CD8-positive, alpha-beta memory T cell (primary cell): ENCODE results near the gene FMNL2. TPM values are rescaled to one million over a fixed set of nuclear protein-coding genes. Genes with fewer than 3 reads are reported as not detected.

Experiments used
- CTCF ChIA-PET: fragments of 350-600 bp; sonication (Branson Sonifier 250); formaldehyde crosslinking; loops from one replicate; lab custom pipeline; 2021; ENCODE audit warnings: antibody characterized with exemption; lab: Charles Lee
- POLR2A ChIA-PET: fragments of 350-600 bp; sonication (Branson Sonifier 250); formaldehyde crosslinking; loops from one replicate; lab custom pipeline; 2021; ENCODE audit warnings: antibody characterized with exemption; lab: Charles Lee
- DNase-seq, 5 donors: peaks; one replicate each; pipeline versions ENCODE4 v3.0.0 to v3.0.0-alpha.2; 2020 to 2022; ENCODE audit warnings: mixed read lengths in 1 of 5
- H3K27ac ChIP-seq: one replicate; pipeline ENCODE4 v1.7.0; 2013; ENCODE audit warnings: low read depth, mild to moderate bottlenecking, low read length, moderate library complexity
- H3K27me3 ChIP-seq: 2 replicates; pipeline ENCODE4 v1.7.0; 2013; ENCODE audit warnings: low read length, mild to moderate bottlenecking; ENCODE audit not compliant: insufficient read depth, poor library complexity, severe bottlenecking
- H3K36me3 ChIP-seq: 2 replicates; pipeline ENCODE4 v1.7.0; 2013; ENCODE audit warnings: mild to moderate bottlenecking, low read length, moderate library complexity; ENCODE audit not compliant: insufficient read depth
- H3K4me1 ChIP-seq: 2 replicates; pipeline ENCODE4 v1.7.0; 2013; ENCODE audit warnings: mild to moderate bottlenecking, low read length, moderate library complexity; ENCODE audit not compliant: insufficient read depth
- H3K4me3 ChIP-seq: 2 replicates; pipeline ENCODE4 v1.7.0; 2013; ENCODE audit warnings: mild to moderate bottlenecking, low read length
- H3K9me3 ChIP-seq: 2 replicates; pipeline ENCODE4 v1.7.0; 2013; ENCODE audit warnings: mild to moderate bottlenecking, low read length
- H3K27ac Mint-ChIP-seq, 8 donors: one replicate each; pipeline ENCODE4 v1.8.0; 2020 to 2021; ENCODE audit warnings: mixed read lengths in 8 of 8, mild to moderate bottlenecking in 6 of 8, inconsistent platforms in 3 of 8, moderate library complexity in 3 of 8
- H3K27me3 Mint-ChIP-seq, 2 donors: one replicate each; pipeline ENCODE4 v1.8.0; 2020 to 2021; ENCODE audit warnings: mixed read lengths in 2 of 2, mild to moderate bottlenecking in 1 of 2, moderate library complexity in 1 of 2
- H3K36me3 Mint-ChIP-seq, 3 donors: one replicate each; pipeline ENCODE4 v1.8.0; 2020 to 2021; ENCODE audit warnings: mixed read lengths in 3 of 3, inconsistent platforms in 1 of 3, mild to moderate bottlenecking in 1 of 3
- H3K4me1 Mint-ChIP-seq, 3 donors: one replicate each; pipeline ENCODE4 v1.8.0; 2020 to 2021; ENCODE audit warnings: mixed read lengths in 3 of 3, inconsistent platforms in 1 of 3, mild to moderate bottlenecking in 1 of 3
- H3K4me3 Mint-ChIP-seq, 7 donors: one replicate each; pipeline ENCODE4 v1.8.0; 2020 to 2021; ENCODE audit warnings: mixed read lengths in 7 of 7, mild to moderate bottlenecking in 6 of 7, moderate library complexity in 4 of 7, inconsistent platforms in 2 of 7
- H3K9me3 Mint-ChIP-seq, 5 donors: one replicate each; pipeline ENCODE4 v1.8.0; 2020 to 2022; ENCODE audit warnings: mixed read lengths in 5 of 5, mild to moderate bottlenecking in 3 of 5, moderate library complexity in 2 of 5, inconsistent platforms in 1 of 5
- polyA plus RNA-seq: library from polyadenylated mRNA; unstranded; fragments of 300-500 nt; fragmentation: Illumina TruSeq; gene quantifications from one replicate; pipeline ENCODE4 v1.2.3, GENCODE V29; 2021
- total RNA-seq, 2 experiments: library from RNA; stranded (reverse); gene quantifications; one replicate each; pipeline ENCODE4 v1.2.3, GENCODE V29; 2021

Gene FMNL2
- total RNA-seq (under 1 TPM; 0.58 to 0.59 TPM), polyA plus RNA-seq (0.05 TPM)

GRCh38 chr2:152335016-152335725, at the start of gene FMNL2:
Gene FMNL2, plus strand, starts transcription at chr2:152335174.
- Mint-ChIP-seq H3K27me3 (peaks cover 25 to 66% of the 10 kb centered on the region in 2 donors), H3K36me3 (no peaks in the 10 kb centered on the region), H3K27ac (no peak within 1 kb of the TSS), H3K4me3 (peak within 1 kb of the TSS; percentile 63 to 89 (median 71)), H3K9me3 (no peaks in the 10 kb centered on the region), H3K4me1 (peaks cover 4 to 20% (median 9%) of the 10 kb centered on the region in 3 donors)
- CTCF ChIA-PET: no interaction called here
- no peaks in the 10 kb centered on the region for H3K4me1 ChIP-seq
- H3K36me3 ChIP-seq: no peaks in the 10 kb centered on the region
- DNase-seq: peak in 2 of 5 donors; percentile 2 to 11
- peaks cover 12% of the 10 kb centered on the region for H3K27me3 ChIP-seq
- H3K4me3 ChIP-seq: peak within 1 kb of the TSS; percentile 34
- no peak within 1 kb of the TSS for H3K27ac ChIP-seq
- no peaks in the 10 kb centered on the region for H3K9me3 ChIP-seq
- POLR2A ChIA-PET: no interaction called here

GRCh38 chr2:152292991-152293390, 42.0 kb upstream of the FMNL2 start:
- H3K36me3 ChIP-seq: no peaks in the 10 kb centered on the region
- Mint-ChIP-seq H3K27ac (no peak overlapping the region), H3K36me3 (no peaks in the 10 kb centered on the region), H3K4me1 (no peaks in the 10 kb centered on the region), H3K4me3 (no peak overlapping the region), H3K27me3 (peaks cover 0 to 4% of the 10 kb centered on the region in 2 donors), H3K9me3 (no peaks in the 10 kb centered on the region)
- CTCF ChIA-PET: no interaction called here
- POLR2A ChIA-PET: no interaction called here
- no peak overlapping the region for H3K27ac ChIP-seq
- H3K27me3 ChIP-seq: no peaks in the 10 kb centered on the region
- no peaks in the 10 kb centered on the region for H3K9me3 ChIP-seq
- no peaks in the 10 kb centered on the region for H3K4me1 ChIP-seq
- H3K4me3 ChIP-seq: no peak overlapping the region
- no peak for DNase-seq

GRCh38 chr2:152297715-152298114, 37.3 kb upstream of the FMNL2 start:
- no peaks in the 10 kb centered on the region for H3K9me3 ChIP-seq
- Mint-ChIP-seq H3K4me3 (no peak overlapping the region), H3K9me3 (no peaks in the 10 kb centered on the region), H3K27me3 (peaks cover 11 to 23% of the 10 kb centered on the region in 2 donors), H3K36me3 (no peaks in the 10 kb centered on the region), H3K4me1 (no peaks in the 10 kb centered on the region), H3K27ac (peak overlapping the region in 1 of 8 donors; percentile 8)
- ChIA-PET CTCF (no interaction called here), POLR2A (no interaction called here)
- H3K27ac ChIP-seq: no peak overlapping the region
- no peaks in the 10 kb centered on the region for H3K27me3 ChIP-seq
- H3K4me3 ChIP-seq: no peak overlapping the region
- no peaks in the 10 kb centered on the region for H3K4me1 ChIP-seq
- H3K36me3 ChIP-seq: no peaks in the 10 kb centered on the region
- no peak for DNase-seq

- no peak overlapping the region for H3K4me3 ChIP-seq
- no peaks in the 10 kb centered on the region for H3K4me1 Mint-ChIP-seq
Observed at GRCh38 chr2:152298754-152299153, 36.2 kb upstream of the FMNL2 start.

GRCh38 chr2:152301131-152301530, 33.8 kb upstream of the FMNL2 start:
- H3K4me3 Mint-ChIP-seq: no peak overlapping the region
- no peak overlapping the region for H3K4me3 ChIP-seq
- H3K9me3 Mint-ChIP-seq: no peaks in the 10 kb centered on the region
- peaks cover 12 to 23% of the 10 kb centered on the region in 2 donors for H3K27me3 Mint-ChIP-seq
- no peak overlapping the region for H3K27ac ChIP-seq
- H3K9me3 ChIP-seq: no peaks in the 10 kb centered on the region
- POLR2A ChIA-PET: no interaction called here
- CTCF ChIA-PET: no interaction called here
- no peak for DNase-seq
- H3K4me1 Mint-ChIP-seq: no peaks in the 10 kb centered on the region
- no peaks in the 10 kb centered on the region for H3K4me1 ChIP-seq
- no peaks in the 10 kb centered on the region for H3K36me3 Mint-ChIP-seq
- peak overlapping the region in 1 of 8 donors; percentile 63 for H3K27ac Mint-ChIP-seq
- H3K27me3 ChIP-seq: no peaks in the 10 kb centered on the region
- no peaks in the 10 kb centered on the region for H3K36me3 ChIP-seq

More at GRCh38 chr2:152298754-152299153, 36.2 kb upstream of the FMNL2 start:
- Histone ChIP-seq H3K4me1 (no peaks in the 10 kb centered on the region), H3K36me3 (no peaks in the 10 kb centered on the region), H3K27me3 (no peaks in the 10 kb centered on the region), H3K9me3 (no peaks in the 10 kb centered on the region), H3K27ac (no peak overlapping the region)
- Mint-ChIP-seq H3K36me3 (no peaks in the 10 kb centered on the region), H3K27me3 (peaks cover 12 to 27% of the 10 kb centered on the region in 2 donors), H3K4me3 (no peak overlapping the region), H3K9me3 (no peaks in the 10 kb centered on the region), H3K27ac (no peak overlapping the region)
- DNase-seq: no peak
- ChIA-PET CTCF (no interaction called here), POLR2A (no interaction called here)

- no peaks in the 10 kb centered on the region for H3K36me3 Mint-ChIP-seq
- H3K9me3 Mint-ChIP-seq: no peaks in the 10 kb centered on the region
- H3K36me3 ChIP-seq: no peaks in the 10 kb centered on the region
- DNase-seq: no peak
- H3K4me3 Mint-ChIP-seq: no peak overlapping the region
- ChIA-PET POLR2A (no interaction called here), CTCF (no interaction called here)
- H3K9me3 ChIP-seq: no peaks in the 10 kb centered on the region
- H3K27me3 Mint-ChIP-seq: peaks cover 12 to 23% of the 10 kb centered on the region in 2 donors
- H3K4me1 Mint-ChIP-seq: no peaks in the 10 kb centered on the region
- no peaks in the 10 kb centered on the region for H3K27me3 ChIP-seq
- no peaks in the 10 kb centered on the region for H3K4me1 ChIP-seq
- no peak overlapping the region for H3K27ac ChIP-seq
- H3K4me3 ChIP-seq: no peak overlapping the region
- no peak overlapping the region for H3K27ac Mint-ChIP-seq
Observed at GRCh38 chr2:152303951-152304350, 31.0 kb upstream of the FMNL2 start.

- Mint-ChIP-seq H3K27ac (no peak overlapping the region), H3K9me3 (no peaks in the 10 kb centered on the region), H3K27me3 (peaks cover 12 to 18% of the 10 kb centered on the region in 2 donors), H3K4me1 (no peaks in the 10 kb centered on the region), H3K36me3 (no peaks in the 10 kb centered on the region), H3K4me3 (no peak overlapping the region)
- POLR2A ChIA-PET: no interaction called here
- DNase-seq: no peak
- H3K4me3 ChIP-seq: no peak overlapping the region
- H3K27ac ChIP-seq: no peak overlapping the region
- CTCF ChIA-PET: no interaction called here
- no peaks in the 10 kb centered on the region for H3K27me3 ChIP-seq
- no peaks in the 10 kb centered on the region for H3K4me1 ChIP-seq
- H3K9me3 ChIP-seq: no peaks in the 10 kb centered on the region
- no peaks in the 10 kb centered on the region for H3K36me3 ChIP-seq
Observed at GRCh38 chr2:152304836-152305235, 30.1 kb upstream of the FMNL2 start.

- ChIA-PET CTCF (no interaction called here), POLR2A (no interaction called here)
- Histone ChIP-seq H3K27ac (no peak overlapping the region), H3K36me3 (no peaks in the 10 kb centered on the region), H3K4me1 (no peaks in the 10 kb centered on the region), H3K27me3 (no peaks in the 10 kb centered on the region), H3K9me3 (no peaks in the 10 kb centered on the region), H3K4me3 (no peak overlapping the region)
- DNase-seq: no peak
- Mint-ChIP-seq H3K36me3 (no peaks in the 10 kb centered on the region), H3K27me3 (peaks cover 2 to 3% of the 10 kb centered on the region in 2 donors), H3K4me1 (no peaks in the 10 kb centered on the region), H3K9me3 (no peaks in the 10 kb centered on the region), H3K4me3 (no peak overlapping the region), H3K27ac (no peak overlapping the region)
Observed at GRCh38 chr2:152307863-152308262, 27.1 kb upstream of the FMNL2 start.
